ENCODE data around the gene SLC38A6. TPM values are rescaled to one million over a fixed set of nuclear protein-coding genes. Genes with fewer than 3 reads are reported as not detected.

SLC38A6 gene
- total RNA-seq, 6 experiments from 2014 or later, result 3.5 to 6.8 (median 5.9) TPM

DNA sequence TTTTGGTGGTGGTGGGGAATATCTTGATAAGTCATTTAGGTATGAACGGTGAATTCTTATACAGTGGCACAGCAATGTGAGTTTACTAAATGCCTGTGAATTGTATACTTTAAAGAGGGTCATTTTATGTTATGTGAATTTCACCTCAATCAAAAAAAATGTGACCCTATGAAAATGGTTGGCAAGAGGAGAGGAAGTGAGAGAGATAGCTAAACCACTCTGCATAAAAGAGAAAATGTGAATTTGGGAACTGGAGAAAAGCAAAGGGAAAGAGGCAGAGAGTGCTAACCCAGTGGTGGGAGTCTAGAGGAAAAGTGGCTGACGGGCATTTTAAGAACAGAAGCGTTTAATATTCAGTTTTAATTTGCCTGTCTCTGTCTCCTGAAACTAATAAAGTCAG lies 93.8 kb downstream of the SLC38A6 start:
- no peaks in the 10 kb centered on the region for H3K27me3 ChIP-seq

DNA sequence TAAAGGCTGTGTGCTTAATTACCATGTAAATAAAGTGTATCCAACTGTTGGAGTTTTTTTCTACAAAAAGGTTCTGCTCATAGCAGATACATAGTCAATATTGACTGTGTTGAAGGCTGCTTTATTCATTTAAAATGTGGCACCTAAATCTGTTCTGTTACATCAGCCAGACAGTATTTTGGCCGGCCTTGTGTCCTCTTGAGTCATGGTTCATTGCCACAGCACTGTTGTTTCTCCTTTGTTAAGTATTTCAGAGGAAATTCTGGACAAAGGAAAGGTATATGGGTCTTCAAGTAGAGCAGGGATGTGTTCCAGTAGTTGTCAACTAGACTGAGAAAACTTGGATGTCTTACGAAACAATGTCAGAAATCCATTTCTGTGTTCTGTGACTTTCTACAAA lies 95.5 kb downstream of the SLC38A6 start:
- Histone ChIP-seq H3K27me3 (no peaks in the 10 kb centered on the region), H3K4me1 (no peaks in the 10 kb centered on the region), H3K9me3 (no peaks in the 10 kb centered on the region), H3K36me3 (no peaks in the 10 kb centered on the region), H3K4me3 (no peak overlapping the region), H3K27ac (no peak overlapping the region)
- no peak for TF ChIP-seq POLR2A (IDR thresholded peaks at IDR 0.05)
- TF ChIP-seq, protein P1, sequence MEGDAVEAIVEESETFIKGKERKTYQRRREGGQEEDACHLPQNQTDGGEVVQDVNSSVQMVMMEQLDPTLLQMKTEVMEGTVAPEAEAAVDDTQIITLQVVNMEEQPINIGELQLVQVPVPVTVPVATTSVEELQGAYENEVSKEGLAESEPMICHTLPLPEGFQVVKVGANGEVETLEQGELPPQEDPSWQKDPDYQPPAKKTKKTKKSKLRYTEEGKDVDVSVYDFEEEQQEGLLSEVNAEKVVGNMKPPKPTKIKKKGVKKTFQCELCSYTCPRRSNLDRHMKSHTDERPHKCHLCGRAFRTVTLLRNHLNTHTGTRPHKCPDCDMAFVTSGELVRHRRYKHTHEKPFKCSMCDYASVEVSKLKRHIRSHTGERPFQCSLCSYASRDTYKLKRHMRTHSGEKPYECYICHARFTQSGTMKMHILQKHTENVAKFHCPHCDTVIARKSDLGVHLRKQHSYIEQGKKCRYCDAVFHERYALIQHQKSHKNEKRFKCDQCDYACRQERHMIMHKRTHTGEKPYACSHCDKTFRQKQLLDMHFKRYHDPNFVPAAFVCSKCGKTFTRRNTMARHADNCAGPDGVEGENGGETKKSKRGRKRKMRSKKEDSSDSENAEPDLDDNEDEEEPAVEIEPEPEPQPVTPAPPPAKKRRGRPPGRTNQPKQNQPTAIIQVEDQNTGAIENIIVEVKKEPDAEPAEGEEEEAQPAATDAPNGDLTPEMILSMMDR (IDR thresholded peaks at IDR 0.05), result no peak
- ATAC-seq, result no peak
- WGBS (ENCODE audit: insufficient coverage, low coverage, low lambda C conversion rate, missing lambda C conversion rate), result 76% methylated on average over 2 of the region's 2 CpGs
- intact Hi-C loops (cut with DNase I), result no loop called here
- DNase-seq, result no peak

More for the DNA sequence above, 93.8 kb downstream of the SLC38A6 start:
- WGBS (ENCODE audit: insufficient coverage, low coverage, low lambda C conversion rate, missing lambda C conversion rate), result 90% methylated on average over 2 of the region's 3 CpGs
- H3K27ac ChIP-seq, result no peak overlapping the region
- H3K4me1 ChIP-seq, result no peaks in the 10 kb centered on the region
- ATAC-seq, result no peak
- intact Hi-C loops (cut with DNase I), result no loop called here
- DNase-seq, result no peak
- no peak overlapping the region for H3K4me3 ChIP-seq
- no peaks in the 10 kb centered on the region for H3K9me3 ChIP-seq
- no peaks in the 10 kb centered on the region for H3K36me3 ChIP-seq
- no peak for TF ChIP-seq POLR2A (IDR thresholded peaks at IDR 0.05)

DNA sequence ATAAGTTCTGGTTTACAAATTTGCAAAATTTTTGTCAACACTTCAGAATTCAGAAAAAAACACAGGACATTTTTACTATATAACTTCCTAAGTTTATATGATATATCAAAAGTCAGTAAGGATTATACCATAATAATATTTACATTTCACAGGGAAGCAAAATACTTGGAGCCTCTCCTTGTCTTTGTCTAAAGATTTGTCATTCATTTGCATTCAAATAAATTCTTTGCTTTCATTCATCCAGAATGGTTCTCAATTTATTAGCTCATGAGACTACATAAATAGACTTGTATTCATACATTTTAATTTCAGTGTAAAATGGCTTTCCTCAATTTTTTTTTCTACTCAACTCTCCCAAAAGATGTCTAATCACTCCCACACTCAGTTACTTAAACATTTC lies 96.4 kb downstream of the SLC38A6 start:
- Histone ChIP-seq H3K27ac (no peak overlapping the region), H3K36me3 (no peaks in the 10 kb centered on the region), H3K9me3 (no peaks in the 10 kb centered on the region), H3K27me3 (no peaks in the 10 kb centered on the region), H3K4me3 (no peak overlapping the region), H3K4me1 (no peaks in the 10 kb centered on the region)
- DNase-seq (no peak), ATAC-seq (no peak)
- intact Hi-C loops (cut with DNase I), result no loop called here
- TF ChIP-seq, protein P1 (IDR thresholded peaks at IDR 0.05), result no peak
- TF ChIP-seq POLR2A (IDR thresholded peaks at IDR 0.05), result no peak

DNA sequence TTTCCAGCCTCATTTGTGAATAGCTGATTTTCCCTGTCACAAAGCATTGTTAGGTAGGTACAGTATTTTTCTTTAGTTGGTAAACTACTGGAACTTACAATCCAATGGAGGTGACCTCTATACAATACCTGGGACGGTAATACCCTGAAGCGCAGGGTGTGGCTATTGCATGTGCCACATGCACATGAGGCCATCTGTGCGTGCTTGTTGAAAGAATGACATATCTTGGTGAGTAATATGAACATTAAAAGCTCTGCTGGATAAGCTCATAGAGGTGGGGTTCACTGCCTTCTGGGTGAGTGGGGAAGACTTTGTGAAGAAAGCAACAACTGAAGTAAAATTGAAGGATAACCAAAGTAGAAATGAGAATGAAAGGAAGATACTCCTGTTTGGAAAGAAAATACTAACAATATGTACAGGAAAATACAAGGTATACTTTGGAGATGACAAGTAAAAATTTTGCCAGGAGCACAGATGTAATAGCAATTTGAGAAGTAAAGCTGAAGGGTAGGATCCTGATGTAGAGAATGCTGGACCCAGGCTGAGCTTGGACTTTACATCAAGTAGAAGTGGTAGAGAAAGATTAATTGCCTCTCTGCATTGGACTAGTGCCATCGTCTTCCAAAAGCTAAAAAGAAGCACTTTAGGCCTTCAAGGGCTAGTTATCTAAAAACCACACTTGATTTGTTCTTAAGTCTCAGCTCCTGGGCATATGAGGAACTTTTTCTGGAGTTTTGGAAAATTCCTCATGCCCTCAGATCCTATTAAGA lies 97.1 kb downstream of the SLC38A6 start:
- DNase-seq, result no peak
- 89% methylated on average over 4 of the region's 4 CpGs for WGBS (ENCODE audit: insufficient coverage, low coverage, low lambda C conversion rate, missing lambda C conversion rate)

DNA sequence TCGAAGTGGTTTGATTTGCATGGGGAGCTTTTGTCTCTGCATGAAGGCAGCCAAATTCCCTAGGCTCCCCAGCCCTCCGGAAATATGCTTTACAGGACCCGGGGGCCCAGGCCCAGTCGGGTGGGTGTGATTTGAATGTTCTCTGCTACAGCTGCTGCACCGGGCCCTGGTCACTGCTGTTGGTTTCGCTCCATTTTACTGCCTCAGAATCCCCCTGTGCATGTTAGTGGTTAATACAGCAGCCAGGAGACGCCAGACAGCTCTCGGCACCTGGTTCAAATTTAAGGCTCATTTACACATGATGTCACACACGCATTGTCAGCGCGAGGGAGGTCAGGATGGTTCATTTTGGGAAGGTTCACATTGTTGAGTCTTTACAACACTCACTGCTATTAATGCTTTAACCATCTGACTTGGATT lies 99.6 kb downstream of the SLC38A6 start:
- Histone ChIP-seq H3K9me3 (no peaks in the 10 kb centered on the region), H3K27me3 (no peaks in the 10 kb centered on the region), H3K4me1 (no peaks in the 10 kb centered on the region), H3K27ac (no peak overlapping the region), H3K36me3 (no peaks in the 10 kb centered on the region), H3K4me3 (no peak overlapping the region)
- DNase-seq (no peak), ATAC-seq (no peak)
- intact Hi-C loops (cut with DNase I), result no loop called here
- WGBS (ENCODE audit: insufficient coverage, low coverage, low lambda C conversion rate, missing lambda C conversion rate), result 71% methylated on average over 4 of the region's 11 CpGs
- TF ChIP-seq, protein P1 (IDR thresholded peaks at IDR 0.05), result no peak
- no peak for TF ChIP-seq POLR2A (IDR thresholded peaks at IDR 0.05)

More for the DNA sequence above, 97.1 kb downstream of the SLC38A6 start:
- TF ChIP-seq, protein P1 (IDR thresholded peaks at IDR 0.05), result no peak
- no peak for TF ChIP-seq POLR2A (IDR thresholded peaks at IDR 0.05)
- ATAC-seq, result no peak
- intact Hi-C loops (cut with DNase I), result no loop called here
- Histone ChIP-seq H3K36me3 (no peaks in the 10 kb centered on the region), H3K27me3 (no peaks in the 10 kb centered on the region), H3K4me3 (no peak overlapping the region), H3K27ac (no peak overlapping the region), H3K9me3 (no peaks in the 10 kb centered on the region), H3K4me1 (no peaks in the 10 kb centered on the region)

Measured in right lobe of liver (tissue), 6 donors.